Hepatocyte (in vitro differentiated cells): Measurements from ENCODE around the gene CYFIP1. TPM values are rescaled to one million over a fixed set of nuclear protein-coding genes. Genes with fewer than 3 reads are reported as not detected.

Experiments
- DNase-seq: peaks from one replicate; pipeline ENCODE4 v3.0.0-alpha.2; 2016; ENCODE audit warnings: low spot score
- H2AFZ ChIP-seq: fragments of 200-600 bp; sonication (generic); 2 replicates; pipeline ENCODE4 v1.6.0; 2016; ENCODE audit warnings: antibody characterized with exemption, mild to moderate bottlenecking
- H3K27ac ChIP-seq: fragments of 200-600 bp; sonication (generic); 2 replicates; pipeline ENCODE4 v1.5.1; 2016; ENCODE audit warnings: mild to moderate bottlenecking
- H3K27me3 ChIP-seq: fragments of 200-600 bp; sonication (generic); 2 replicates; pipeline ENCODE4 v1.6.1; 2016
- H3K36me3 ChIP-seq: fragments of 200-600 bp; sonication (generic); replicated peaks from 2 replicates; pipeline ENCODE4 v1.5.1; 2016; ENCODE audit warnings: low read depth; ENCODE audit not compliant: insufficient read depth
- H3K4me1 ChIP-seq: fragments of 200-600 bp; sonication (generic); 2 replicates; pipeline ENCODE4 v1.5.1; 2016; ENCODE audit warnings: mild to moderate bottlenecking, moderate library complexity; ENCODE audit not compliant: insufficient read depth
- H3K4me2 ChIP-seq: fragments of 200-600 bp; sonication (generic); 2 replicates; pipeline ENCODE4 v1.6.0; 2016
- H3K4me3 ChIP-seq: fragments of 200-600 bp; sonication (generic); 2 replicates; pipeline ENCODE4 v1.5.1; 2016; ENCODE audit warnings: mild to moderate bottlenecking
- H3K79me2 ChIP-seq: fragments of 200-600 bp; sonication (generic); 2 replicates; pipeline ENCODE4 v1.6.0; 2017; ENCODE audit warnings: mild to moderate bottlenecking
- H3K9me2 ChIP-seq: fragments of 200-600 bp; sonication (generic); replicated peaks from 2 replicates; pipeline ENCODE4 v1.6.0; 2017; ENCODE audit warnings: mild to moderate bottlenecking; ENCODE audit not compliant: insufficient read depth
- H3K9me3 ChIP-seq: fragments of 200-600 bp; sonication (generic); 2 replicates; pipeline ENCODE4 v1.5.1; 2016; ENCODE audit warnings: low read depth, mild to moderate bottlenecking
- H4K20me1 ChIP-seq: fragments of 200-600 bp; sonication (generic); 2 replicates; pipeline ENCODE4 v1.6.0; 2016; ENCODE audit warnings: mild to moderate bottlenecking; ENCODE audit not compliant: insufficient read depth, poor library complexity, severe bottlenecking
- EZH2 ChIP-seq: fragments of 200-600 bp; sonication (generic); IDR thresholded peaks from 2 replicates; pipeline ENCODE4 v1.6.1; 2016; ENCODE audit warnings: antibody characterized with exemption, mild to moderate bottlenecking, borderline replicate concordance
- EZH2phosphoT487 ChIP-seq: fragments of 200-600 bp; sonication (generic); IDR thresholded peaks from one replicate; pipeline ENCODE4 v1.6.1; 2018; ENCODE audit warnings: antibody characterized with exemption, mild to moderate bottlenecking, low read depth, moderate library complexity; ENCODE audit not compliant: unreplicated experiment, severe bottlenecking
- WGBS: methylation state at CpG from one replicate; pipeline ENCODE4 v1.1.6; 2016; ENCODE audit warnings: low lambda C conversion rate; ENCODE audit errors: missing lambda C conversion rate; 5-methylcytosine and 5-hydroxymethylcytosine counted together
- polyA plus RNA-seq: library from polyadenylated mRNA; unstranded; fragments of >200 nt; fragmentation: Nextera tagmentation; extraction: Ambion mirVana; gene quantifications from 2 replicates; pipeline ENCODE4 v1.2.1, GENCODE V29; 2016
- total RNA-seq: library from RNA; depleted of rRNA; stranded (reverse); fragments of >200 nt; gene quantifications from 2 replicates; pipeline ENCODE4 v1.2.3, GENCODE V29; 2014
- TF ChIP-seq, protein P1 (sequence below): fragments of 200-600 bp; sonication (generic); IDR thresholded peaks from 2 replicates; pipeline ENCODE4 v1.5.1; 2016; ENCODE audit warnings: antibody characterized with exemption, mild to moderate bottlenecking; ENCODE audit not compliant: poor library complexity

The CYFIP1 gene
- total and polyA plus RNA-seq, 2 experiments from 2014 or later = 73.4 to 92.2 TPM

DNA sequence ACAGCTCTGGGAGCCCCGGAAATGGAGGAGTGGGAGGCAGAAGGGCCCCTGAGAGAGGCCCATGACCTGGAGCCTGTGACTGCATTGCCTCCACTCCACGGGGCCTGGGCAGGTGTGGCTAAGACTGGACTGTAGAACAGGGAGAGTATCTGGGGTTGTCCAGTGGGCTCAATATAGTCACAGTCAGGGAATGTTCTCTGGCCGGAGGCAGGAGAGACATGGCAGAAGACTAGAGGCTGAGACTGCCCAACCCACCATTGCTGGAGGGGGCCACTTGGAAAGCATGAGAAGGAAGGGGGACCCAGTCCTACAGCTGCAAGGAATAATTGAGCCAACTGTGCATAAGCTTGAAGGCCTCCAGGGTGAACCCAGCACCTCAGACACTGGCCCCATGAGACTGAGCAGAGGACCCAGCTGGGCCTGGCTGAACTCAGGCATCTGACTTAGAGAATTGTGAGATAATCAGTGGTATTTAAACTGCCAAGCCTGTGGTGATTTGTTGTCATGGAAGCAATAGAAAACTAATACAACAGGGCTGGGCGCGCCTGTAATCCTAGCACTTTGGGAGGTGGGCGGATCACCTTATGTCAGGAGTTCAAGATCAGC is 108.6 kb downstream of the CYFIP1 start:
- no peaks in the 10 kb centered on the region for H3K36me3 ChIP-seq
- no peaks in the 10 kb centered on the region for H3K79me2 ChIP-seq
- no peak overlapping the region for H3K4me3 ChIP-seq
- no peaks in the 10 kb centered on the region for H3K9me3 ChIP-seq
- DNase-seq = no peak
- H3K27ac ChIP-seq = no peak overlapping the region
- H3K4me1 ChIP-seq = no peaks in the 10 kb centered on the region
- no peaks in the 10 kb centered on the region for H3K27me3 ChIP-seq
- no peak overlapping the region for H3K4me2 ChIP-seq
- WGBS = 86% methylated on average over 6 of the region's 6 CpGs
- H4K20me1 ChIP-seq = no peaks in the 10 kb centered on the region
- no peaks in the 10 kb centered on the region for H3K9me2 ChIP-seq
- TF ChIP-seq EZH2phosphoT487 (no peak), EZH2 (no peak)
- TF ChIP-seq, protein P1, sequence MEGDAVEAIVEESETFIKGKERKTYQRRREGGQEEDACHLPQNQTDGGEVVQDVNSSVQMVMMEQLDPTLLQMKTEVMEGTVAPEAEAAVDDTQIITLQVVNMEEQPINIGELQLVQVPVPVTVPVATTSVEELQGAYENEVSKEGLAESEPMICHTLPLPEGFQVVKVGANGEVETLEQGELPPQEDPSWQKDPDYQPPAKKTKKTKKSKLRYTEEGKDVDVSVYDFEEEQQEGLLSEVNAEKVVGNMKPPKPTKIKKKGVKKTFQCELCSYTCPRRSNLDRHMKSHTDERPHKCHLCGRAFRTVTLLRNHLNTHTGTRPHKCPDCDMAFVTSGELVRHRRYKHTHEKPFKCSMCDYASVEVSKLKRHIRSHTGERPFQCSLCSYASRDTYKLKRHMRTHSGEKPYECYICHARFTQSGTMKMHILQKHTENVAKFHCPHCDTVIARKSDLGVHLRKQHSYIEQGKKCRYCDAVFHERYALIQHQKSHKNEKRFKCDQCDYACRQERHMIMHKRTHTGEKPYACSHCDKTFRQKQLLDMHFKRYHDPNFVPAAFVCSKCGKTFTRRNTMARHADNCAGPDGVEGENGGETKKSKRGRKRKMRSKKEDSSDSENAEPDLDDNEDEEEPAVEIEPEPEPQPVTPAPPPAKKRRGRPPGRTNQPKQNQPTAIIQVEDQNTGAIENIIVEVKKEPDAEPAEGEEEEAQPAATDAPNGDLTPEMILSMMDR = no peak
- H2AFZ ChIP-seq = no peak overlapping the region

DNA sequence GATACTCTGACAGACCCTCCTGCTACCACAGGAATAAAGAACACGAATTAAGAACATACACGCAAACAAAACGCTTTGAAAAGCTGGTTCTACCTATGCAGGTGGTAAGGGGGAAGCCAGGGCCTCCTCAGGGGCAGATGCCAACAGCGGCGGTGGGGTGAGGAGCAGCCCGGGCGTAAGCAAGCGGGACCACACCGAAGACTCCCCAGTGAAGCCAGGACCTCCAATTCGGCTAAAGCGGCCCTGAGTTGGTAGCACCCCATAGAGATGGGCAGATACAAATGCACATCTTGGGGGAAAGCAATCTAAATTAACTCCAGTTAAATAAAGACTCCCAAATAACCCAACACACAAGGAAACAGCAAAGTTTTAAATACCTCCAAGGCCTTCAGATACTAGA is 109.3 kb downstream of the CYFIP1 start:
- WGBS = 97% methylated on average over 11 of the region's 11 CpGs

DNA sequence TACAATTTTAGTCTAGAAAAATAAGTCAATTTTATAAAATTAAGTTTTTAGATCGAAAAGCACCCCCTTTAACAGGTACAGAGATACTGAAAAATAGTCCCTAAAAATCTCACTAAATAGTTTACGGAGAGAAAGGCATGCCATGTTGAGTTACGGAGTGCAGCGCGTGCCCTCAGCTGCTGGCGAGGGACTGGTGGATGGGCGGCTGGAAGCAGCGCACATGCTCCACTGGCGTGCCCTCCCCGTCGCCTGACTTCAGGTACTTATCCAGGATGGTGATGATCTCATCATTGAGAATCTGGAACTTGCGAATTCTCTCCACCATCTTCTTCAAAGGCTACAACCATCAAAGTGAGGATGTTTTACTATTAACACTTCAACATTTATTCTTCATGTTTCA is 110.3 kb downstream of the CYFIP1 start:
- H3K79me2 ChIP-seq = no peaks in the 10 kb centered on the region
- H3K4me3 ChIP-seq = no peak overlapping the region
- no peak overlapping the region for H3K27ac ChIP-seq
- DNase-seq = no peak
- H3K36me3 ChIP-seq = no peaks in the 10 kb centered on the region
- no peaks in the 10 kb centered on the region for H3K27me3 ChIP-seq
- TF ChIP-seq EZH2phosphoT487 (no peak), EZH2 (no peak)
- TF ChIP-seq, protein P1 = no peak
- no peak overlapping the region for H3K4me2 ChIP-seq
- no peak overlapping the region for H2AFZ ChIP-seq
- 94% methylated on average over 12 of the region's 12 CpGs for whole genome bisulfite sequencing
- H3K4me1 ChIP-seq = no peaks in the 10 kb centered on the region
- no peaks in the 10 kb centered on the region for H4K20me1 ChIP-seq
- no peaks in the 10 kb centered on the region for H3K9me2 ChIP-seq
- no peaks in the 10 kb centered on the region for H3K9me3 ChIP-seq

More for the DNA sequence above, 109.3 kb downstream of the CYFIP1 start:
- no peaks in the 10 kb centered on the region for H3K79me2 ChIP-seq
- no peak for DNase-seq
- H3K27me3 ChIP-seq = no peaks in the 10 kb centered on the region
- no peak overlapping the region for H3K4me2 ChIP-seq
- H3K4me3 ChIP-seq = no peak overlapping the region
- H3K27ac ChIP-seq = no peak overlapping the region
- no peaks in the 10 kb centered on the region for H4K20me1 ChIP-seq
- TF ChIP-seq EZH2 (no peak), EZH2phosphoT487 (no peak)
- TF ChIP-seq, protein P1 = no peak
- H3K36me3 ChIP-seq = no peaks in the 10 kb centered on the region
- H2AFZ ChIP-seq = no peak overlapping the region
- H3K9me3 ChIP-seq = no peaks in the 10 kb centered on the region
- no peaks in the 10 kb centered on the region for H3K4me1 ChIP-seq
- no peaks in the 10 kb centered on the region for H3K9me2 ChIP-seq

DNA sequence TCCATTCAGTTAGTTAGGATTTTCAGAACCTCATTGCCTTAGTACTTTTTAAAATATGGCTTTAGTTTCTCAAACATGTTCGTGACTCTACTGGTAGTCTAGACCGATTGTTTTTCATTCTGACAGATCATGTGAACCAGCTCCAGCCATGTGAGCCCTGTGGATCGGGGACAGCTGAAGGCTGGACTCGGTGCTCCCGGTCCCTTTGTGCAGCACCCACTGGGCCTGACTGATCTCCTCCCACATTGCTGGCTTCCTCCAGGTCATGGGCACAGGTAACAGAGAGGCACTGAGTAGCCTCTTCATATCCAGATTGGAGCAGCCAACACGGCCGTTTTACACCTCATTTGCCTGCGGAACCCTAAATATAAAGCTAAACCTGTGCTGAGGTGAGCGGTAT is 111.2 kb downstream of the CYFIP1 start:
- Histone ChIP-seq H3K9me3 (no peaks in the 10 kb centered on the region), H3K4me2 (no peak overlapping the region), H3K9me2 (no peaks in the 10 kb centered on the region), H3K4me1 (no peaks in the 10 kb centered on the region), H3K79me2 (peaks cover 5% of the 10 kb centered on the region), H3K27ac (peak overlapping the region; percentile 69), H4K20me1 (no peaks in the 10 kb centered on the region), H3K4me3 (no peak overlapping the region), H2AFZ (no peak overlapping the region), H3K36me3 (no peaks in the 10 kb centered on the region), H3K27me3 (no peaks in the 10 kb centered on the region)
- 95% methylated on average over 9 of the region's 9 CpGs for WGBS
- DNase-seq = no peak
- TF ChIP-seq, protein P1 = no peak
- TF ChIP-seq EZH2 = no peak
